HG03095 (cell line): ENCODE data around the gene ATG7.

Source experiments
- ATAC-seq: cut with Tn5 transposase; IDR thresholded peaks from one replicate; pipeline ENCODE4 v1.9.1; 2021; ENCODE audit warnings: moderate library complexity; ENCODE audit not compliant: unreplicated experiment

The ATG7 gene

DNA sequence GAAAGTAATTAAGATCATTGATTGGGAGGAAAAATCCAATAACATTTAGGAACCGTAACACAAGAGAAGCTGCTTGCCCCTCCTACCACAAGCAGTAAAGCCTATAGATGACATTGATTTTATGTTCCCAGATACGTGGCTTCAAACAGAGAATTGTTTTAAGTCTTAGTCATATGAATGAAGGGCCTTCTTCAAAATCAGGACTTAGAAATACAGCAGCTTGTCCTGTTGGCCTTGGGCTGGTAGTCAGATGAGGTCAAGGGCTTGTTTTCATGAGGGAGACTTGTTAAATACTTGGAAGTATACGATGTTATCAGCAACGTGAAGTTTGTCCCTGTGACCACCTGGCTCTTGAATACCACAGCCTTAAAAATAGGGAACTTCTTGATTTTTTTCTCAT lies 257.1 kb downstream of the ATG7 start:
- no peak for ATAC-seq

GRCh38 chr3:11530153-11530721 lies 258.0 kb downstream of the ATG7 start:
- no peak for ATAC-seq

- no peak for ATAC-seq
Measured at GRCh38 chr3:11532931-11533391, 260.8 kb downstream of the ATG7 start.

GRCh38 chr3:11534011-11534792 lies 262.0 kb downstream of the ATG7 start:
- no peak for ATAC-seq

GRCh38 chr3:11534793-11535101 lies 262.6 kb downstream of the ATG7 start:
- no peak for ATAC-seq

GRCh38 chr3:11535243-11535960 lies 263.2 kb downstream of the ATG7 start:
- ATAC-seq, result no peak

- no peak for ATAC-seq
Measured at GRCh38 chr3:11536132-11536935, 264.1 kb downstream of the ATG7 start.

GRCh38 chr3:11536936-11537612 lies 264.9 kb downstream of the ATG7 start:
- ATAC-seq, result no peak

DNA sequence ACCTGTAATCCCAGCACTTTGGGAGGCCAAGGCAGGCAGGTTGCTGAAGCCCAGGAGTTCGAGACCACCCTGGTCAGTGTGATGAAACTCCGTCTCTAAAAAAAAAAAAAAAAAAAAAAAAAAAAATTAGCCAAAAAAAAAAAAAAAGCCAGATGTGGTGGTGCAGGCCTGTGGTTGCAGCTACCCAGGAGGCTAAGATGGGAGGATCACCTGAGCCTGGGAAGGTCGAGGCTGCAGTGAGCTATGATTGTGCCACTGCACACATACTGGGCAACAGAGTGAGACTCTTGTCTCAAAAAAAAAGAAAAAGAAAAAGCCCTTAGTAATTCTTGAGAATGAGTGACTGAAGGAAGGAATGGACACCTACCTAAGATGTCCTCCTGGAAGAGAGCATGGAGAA lies 266.4 kb downstream of the ATG7 start:
- no peak for ATAC-seq

DNA sequence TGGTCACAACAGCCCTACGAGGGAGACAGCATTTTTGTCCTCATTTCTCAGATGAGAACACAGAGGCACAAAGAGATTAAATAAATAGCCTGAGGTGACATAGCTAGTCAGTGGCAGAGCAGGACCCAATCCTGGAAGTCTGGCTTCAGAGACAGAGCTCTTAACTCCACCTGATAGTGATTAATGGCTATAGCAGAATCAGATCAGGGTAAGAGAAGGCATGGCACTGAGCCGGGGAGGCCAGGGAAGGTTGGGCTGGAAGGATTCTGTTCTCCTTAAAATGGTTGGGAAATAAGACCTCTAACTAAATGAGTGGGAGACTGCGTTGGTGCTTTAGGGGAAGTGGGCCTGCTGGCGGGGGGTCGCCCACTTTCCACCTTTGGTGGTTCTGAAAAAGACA lies 267.0 kb downstream of the ATG7 start:
- ATAC-seq, result no peak

- no peak for ATAC-seq
Measured at GRCh38 chr3:11539677-11540076, 267.5 kb downstream of the ATG7 start.

DNA sequence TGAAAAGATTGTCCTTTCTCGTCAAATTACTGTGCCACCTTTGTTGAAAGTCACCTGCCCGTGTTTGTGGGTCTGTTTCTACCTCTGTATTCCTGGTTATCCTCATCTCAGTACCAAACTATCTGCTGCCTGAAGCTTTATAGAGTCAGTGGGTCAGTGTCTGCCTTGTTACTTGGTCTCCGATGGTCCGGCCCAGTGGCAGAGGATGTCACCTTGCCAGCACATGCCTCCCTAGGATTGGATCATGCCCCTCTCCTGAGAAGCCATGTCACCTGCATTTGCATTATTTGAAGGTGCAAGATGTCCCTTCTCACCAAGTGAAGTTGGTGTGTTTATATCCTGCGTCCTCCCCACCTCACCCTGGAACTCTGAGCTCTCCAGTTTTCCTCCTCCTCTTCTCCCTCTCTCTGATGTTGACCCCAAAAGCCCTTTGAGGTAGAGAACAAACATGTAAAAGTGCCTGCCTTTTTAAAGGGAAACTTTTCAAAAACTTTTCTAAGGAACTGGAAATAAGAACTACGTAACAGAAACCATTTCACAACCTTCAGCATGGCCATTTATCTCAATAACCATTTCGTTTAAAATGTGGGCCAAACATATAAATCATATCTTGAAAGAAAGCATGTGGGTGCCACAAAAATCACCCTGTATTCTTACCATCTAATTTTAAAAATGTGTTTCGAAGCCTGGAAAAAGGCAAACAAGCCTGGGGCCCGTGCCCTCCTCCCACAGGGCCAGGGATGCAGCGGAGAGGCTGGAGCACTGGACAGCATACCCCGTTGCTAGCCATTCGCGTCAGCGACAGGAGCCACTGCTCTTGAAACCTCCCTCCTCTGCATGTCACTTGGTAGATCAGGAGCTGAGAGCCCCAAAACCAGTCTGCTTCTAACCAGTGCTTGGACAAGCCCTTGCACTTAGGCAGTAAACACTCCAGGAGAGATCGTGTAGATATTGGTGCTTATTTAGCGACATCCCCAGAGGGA lies 269.4 kb downstream of the ATG7 start:
- no peak for ATAC-seq

- no peak for ATAC-seq
Measured at GRCh38 chr3:11542551-11542950, 270.4 kb downstream of the ATG7 start.

GRCh38 chr3:11543141-11543947 lies 271.1 kb downstream of the ATG7 start:
- ATAC-seq, result no peak

GRCh38 chr3:11543948-11544387 lies 271.8 kb downstream of the ATG7 start:
- no peak for ATAC-seq

- no peak for ATAC-seq
Measured at GRCh38 chr3:11544412-11545181, 272.4 kb downstream of the ATG7 start.

DNA sequence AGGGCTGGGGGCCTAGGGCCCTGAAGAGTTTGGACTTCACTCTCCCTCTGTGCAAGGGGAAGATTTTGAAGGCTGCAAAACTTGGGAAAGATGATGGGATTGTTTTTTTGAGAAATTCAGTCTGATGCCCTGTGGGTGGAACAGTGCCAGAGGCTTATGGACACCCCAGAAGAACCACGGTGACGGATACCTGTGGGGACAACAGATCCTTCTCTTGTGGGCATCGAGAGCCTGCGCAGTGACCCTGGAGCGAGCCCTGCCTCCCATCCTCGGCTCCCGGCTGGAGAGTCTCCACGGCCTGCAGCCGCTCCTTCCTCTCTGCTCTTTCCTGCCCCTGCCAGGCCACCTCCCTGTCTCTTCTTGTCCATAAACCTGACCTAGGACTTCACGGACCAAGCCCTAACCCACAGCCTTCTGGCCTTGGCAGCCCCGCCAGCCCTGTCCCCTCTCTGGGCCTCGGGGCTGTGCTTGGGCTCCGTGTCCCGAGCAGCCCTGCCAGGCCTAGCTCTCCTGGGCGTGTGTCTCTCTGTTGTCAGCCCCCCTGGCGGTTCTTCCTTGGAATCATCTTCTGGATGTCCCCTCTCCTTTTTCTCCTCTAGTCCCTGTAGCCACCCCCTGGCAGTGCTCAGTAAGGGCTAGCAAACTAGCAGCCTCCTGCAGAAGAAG lies 273.1 kb downstream of the ATG7 start:
- ATAC-seq, result no peak
